ELR (cell line): Measurements from ENCODE around the gene KCNIP3.
"Not testable (repeated sequence)": the region's sequence is repeated elsewhere in the genome, so short reads cannot be mapped to it uniquely, and the experiment has no call there.

ENCODE experiments used
- DNase-seq: peaks from one replicate; pipeline ENCODE4 v3.0.0-alpha.2; 2015; ENCODE audit warnings: low read depth

KCNIP3 gene

DNA sequence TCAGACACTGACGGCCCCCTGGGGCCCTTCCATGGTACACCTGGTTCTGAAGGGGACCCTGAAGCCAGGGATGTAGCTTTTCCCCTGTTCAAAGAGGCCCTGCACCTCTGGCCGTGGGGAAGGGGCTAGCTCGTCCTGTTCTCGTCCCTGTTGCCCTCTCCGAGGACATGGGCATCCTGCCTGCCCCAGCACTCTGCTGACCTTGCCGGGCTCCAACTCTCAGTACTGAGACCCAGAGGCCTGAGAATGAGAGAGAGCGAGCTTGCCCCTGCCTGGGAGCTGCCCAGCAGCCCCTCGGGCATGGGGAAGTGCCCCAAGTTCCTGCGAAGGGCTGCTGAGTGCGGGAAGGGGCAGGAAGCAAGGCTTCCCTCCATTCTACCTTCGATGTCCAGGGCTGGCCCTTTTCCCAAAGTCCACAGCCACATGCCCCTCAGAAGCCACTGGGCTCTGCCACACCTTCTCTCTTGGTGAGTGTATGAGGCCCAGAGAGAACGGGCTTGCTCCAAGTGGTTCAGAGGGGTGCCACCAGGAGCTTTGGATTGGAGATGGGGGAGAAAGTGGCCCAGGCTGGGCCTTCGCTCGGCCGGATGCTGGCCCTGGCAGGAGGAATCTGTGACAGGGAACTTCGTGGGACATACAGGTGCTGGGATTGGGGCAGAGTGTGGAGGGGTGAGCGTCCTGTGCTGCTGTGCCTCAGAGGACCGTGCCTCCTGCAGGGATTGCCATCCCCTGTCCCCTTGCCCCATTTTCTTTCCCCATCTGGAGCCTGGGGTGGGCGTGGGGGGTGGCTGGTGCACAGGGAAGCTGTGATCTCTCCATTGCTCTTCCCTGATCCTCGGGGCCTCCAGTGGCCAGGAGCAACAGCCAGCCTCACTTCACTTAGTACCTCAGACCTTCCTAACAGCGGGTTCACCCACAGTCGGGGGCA is 50.8 kb downstream of the KCNIP3 start:
- no peak for DNase-seq

DNA sequence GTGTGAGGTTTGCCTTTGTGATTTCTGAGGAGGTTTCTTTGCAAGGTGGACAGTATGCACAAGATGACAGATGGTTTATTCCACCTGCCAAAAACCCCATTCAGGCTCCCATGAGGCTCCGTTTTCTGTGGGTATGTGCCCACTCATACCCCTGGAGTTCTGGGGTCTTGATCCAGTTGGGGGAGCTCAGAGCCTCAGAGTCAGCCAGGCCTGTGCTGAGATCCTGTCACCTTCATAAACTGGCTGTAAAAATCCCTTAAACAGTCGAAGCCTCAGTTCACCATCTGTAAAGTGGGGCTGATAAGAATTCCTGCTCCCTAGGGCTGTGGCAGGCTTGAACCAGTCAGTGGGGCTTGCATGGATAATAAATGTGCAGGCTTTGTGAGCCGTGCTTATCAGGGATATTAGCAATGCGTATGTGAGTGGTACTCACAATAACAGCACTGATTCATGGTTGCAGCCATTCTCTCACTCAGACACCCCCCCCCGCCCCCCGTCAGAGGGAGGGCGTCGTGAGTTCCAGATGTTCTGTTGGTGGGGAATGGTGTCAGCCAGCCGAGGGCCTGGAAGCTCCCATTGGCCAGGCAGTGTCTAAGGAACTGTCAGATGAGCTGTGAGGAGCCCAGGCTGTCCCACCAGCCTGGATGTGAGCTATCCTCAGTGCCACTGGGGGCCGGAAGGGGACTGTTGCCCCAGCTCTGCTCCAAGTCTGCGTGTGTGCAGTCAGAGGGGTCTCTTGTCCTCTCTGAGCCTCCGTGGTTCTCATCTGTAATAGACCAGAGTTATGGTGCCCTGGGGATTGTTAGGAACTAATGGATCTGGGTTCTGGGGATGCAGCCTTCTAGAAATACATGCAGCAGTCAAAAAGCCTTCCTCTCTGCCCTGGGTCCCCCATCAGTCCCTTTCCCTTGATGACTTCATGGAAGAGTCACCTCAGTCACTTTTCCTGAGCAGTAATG is 51.7 kb downstream of the KCNIP3 start:
- DNase-seq: peak; percentile 17

DNA sequence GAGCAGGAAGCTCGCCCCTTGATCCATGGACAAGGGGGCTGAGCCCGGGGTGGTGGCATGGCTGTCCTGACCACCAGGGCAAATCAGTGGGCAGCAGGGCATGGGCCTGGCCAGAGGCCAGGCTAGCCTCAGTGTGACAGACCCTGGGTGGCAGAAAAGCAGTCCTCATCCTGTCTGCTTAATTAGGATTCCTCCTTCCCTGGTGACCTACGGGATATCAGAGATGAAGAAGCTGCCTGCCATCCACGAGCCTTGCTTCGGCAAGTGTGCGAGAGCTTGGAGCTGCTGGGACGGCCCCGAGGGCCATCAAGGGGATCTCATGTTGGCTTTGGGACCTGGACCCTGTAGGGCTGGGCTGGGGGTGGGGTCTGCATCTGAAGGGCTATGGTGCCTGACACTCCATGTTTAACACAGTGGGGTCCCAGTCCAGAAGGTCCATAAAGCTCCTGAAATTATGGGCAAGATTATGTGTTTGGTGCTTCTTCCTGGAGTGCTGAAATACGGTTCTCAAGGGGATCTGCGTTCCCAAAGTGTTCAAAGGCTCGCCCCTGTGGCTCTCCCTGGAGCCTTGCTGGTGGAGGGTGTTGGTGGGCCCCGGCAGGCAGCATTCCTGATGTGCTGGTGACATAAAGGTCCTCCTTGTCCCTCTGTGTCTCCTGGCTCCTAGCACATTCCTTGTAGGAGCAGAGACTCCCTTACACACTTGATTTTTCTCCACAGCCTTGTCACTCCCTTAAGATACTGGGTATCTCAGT is 52.6 kb downstream of the KCNIP3 start:
- no peak for DNase-seq

DNA sequence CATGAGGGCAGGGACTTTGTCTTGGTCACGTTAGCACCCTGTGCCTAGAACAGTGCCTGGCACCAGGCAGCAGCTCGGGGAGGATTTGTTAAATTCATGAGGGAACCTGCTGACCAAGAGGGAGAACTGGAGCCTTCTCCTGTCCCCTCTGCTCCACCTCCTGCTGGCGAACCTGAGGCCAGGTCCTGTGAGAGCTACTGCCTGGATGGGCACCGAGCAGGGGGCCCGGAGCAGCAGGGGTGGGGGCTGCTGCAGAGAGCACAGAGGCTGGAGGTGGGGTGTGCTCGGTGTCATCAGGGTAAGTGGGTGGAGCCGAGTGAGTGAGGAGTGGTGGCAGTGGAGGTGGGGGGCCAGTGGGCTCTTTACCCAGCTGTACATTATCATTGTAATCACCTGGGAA is 53.2 kb downstream of the KCNIP3 start:
- DNase-seq: no peak

DNA sequence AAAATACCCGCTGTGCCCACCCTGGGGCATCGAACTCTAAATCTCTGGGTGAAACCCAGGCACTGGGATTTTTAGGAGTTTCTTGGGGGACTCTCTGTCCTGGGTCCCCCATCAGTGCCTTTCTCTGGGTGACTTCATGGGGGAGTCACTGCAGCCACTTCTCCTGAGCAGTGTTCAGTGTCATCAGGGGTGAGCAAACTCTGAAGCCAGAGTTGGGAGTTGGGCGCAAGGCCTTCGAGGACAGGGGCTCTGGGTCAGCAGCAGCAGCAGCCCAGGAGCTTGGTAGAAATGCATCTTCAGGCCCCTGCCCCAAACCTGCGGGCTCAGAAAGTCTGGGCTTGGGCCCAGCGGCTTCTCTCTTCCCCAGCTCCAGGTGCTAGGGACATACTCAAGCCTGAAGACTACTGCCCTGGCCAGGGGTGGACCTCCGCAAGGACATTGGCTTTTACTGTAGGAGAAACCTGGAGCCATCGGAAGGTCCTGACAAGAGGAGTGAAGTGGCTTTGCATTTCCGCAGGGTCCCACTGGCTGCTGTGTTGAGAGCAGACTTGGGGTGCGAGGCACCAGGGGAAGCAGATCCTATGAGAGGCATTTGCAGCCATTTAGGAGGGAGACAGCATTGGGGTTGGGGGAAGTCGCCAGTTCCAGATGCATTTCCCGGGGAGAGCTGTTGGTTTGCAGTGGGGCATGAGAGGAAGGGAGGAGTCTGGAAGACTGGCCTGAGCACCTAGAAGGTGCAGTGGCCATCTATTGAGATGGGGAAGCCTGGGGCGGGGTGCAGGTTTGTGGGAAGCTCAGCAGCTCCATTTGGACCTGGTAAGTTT is 53.8 kb downstream of the KCNIP3 start:
- no peak for DNase-seq

DNA sequence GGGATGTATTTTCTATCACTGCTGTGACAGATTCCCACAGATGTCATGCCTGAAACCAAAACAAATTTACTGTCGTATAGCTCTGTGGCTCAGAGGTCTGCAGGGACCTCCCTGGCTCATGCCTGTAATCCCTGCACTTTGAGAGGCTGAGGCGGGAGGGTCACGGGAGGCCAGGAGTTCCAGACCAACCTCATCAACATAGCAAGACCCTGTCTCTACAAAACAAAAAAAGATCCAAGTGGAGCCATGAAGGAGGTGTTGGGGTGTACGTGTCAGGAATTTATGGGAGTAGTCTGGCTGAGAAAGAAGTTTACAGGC is 54.4 kb downstream of the KCNIP3 start:
- no peak for DNase-seq

DNA sequence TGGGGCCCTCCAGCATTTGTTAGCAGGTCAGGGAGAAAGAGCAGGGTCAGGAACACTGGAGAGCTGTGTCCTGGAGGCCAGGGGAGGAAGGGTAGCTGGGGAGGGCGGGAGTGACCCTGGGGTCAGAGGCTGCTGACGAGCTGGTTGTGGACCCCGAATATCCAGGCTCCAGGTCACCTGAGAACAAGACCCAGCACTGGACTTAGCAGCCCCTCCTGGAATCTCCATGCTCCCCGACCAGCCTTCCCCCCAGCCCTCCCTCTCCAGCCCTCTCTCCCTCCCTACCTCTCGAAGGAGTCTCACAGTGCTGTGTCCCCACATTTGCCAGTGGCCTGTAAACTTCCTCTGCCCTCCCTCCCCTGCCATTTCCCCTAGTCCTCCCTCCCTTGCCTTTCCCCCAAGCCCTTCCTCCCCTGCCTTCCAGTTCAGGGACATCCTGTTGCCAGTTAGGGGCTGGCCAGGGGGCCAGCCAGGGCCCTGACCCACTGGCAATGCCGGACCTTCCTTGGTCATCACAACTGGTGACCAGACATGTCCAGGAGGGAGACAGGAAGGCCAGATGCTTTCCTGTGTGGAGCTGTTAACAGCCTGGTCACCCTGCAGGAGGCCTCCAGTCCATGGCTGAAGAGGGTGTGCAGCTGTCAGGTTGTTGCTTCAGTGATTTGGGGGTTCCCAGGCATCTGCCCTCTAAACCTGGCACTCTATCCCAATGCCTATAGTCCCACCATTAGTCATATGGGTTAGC is 55.3 kb downstream of the KCNIP3 start:
- no peak for DNase-seq

DNA sequence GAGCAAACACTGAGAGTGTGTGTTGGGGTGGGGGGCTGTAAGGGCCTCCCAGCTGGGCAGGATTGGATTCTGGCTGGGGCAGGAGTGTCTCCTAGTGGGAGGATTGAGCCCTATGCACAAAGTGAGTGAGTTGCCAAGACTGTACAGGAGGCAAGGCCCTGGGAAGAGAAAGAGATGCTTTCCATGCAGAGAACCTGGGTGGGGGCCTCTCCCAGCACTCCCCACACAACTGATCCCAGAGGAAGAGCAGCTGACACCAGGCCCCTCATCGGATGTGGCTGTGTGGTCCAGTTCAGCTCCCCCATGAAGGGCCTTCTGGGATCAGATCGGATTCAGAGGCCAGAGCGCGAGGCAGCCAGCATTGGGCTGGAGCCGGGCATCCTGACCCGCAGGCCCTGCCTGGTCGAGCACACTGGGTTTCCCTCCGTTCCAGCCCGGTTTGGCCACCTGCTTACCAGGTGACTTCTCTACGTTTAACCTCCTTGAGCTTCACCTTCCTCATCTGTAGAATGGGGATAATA is 56.0 kb downstream of the KCNIP3 start:
- DNase-seq: no peak

DNA sequence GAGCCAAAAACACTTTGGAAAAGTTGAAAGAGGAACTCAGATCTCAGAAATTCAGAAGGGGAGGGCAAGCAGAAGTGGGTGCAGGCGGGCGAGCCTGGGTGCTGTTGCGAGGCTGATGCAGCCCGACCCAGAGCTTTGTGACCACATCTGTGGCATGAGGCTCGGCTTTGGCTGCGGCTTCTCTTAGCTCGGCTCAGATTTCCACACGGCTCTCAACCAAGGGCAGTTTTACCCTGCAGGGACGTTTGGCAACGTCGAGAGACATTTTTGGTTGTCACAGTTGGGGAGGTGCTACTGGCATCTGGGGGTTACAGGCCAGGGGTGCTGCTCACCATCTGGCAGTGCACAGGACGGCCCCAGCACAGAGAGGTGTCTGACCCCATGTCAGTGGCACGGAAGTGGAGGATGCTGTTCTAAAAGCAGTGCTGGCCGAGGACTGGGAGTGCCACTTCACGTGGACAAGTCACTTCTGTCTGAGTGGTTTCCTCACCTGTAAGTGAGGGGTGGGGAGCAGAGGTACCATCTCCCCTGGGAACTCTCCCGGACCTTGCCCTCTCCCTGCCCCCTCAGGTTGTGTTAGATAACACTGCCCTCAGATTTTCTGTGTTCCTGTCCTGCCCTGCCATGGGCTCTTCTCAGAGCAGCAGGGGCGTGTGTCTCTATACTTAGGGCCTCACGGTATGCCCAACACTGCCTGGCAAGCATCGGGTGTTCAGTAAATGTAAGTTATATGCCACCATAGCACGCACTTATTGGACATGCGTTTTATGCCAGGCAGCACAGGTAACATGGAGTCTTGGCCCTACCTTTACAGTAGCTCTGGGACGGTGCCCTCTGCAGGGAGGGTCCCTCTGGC is 56.7 kb downstream of the KCNIP3 start:
- no peak for DNase-seq

DNA sequence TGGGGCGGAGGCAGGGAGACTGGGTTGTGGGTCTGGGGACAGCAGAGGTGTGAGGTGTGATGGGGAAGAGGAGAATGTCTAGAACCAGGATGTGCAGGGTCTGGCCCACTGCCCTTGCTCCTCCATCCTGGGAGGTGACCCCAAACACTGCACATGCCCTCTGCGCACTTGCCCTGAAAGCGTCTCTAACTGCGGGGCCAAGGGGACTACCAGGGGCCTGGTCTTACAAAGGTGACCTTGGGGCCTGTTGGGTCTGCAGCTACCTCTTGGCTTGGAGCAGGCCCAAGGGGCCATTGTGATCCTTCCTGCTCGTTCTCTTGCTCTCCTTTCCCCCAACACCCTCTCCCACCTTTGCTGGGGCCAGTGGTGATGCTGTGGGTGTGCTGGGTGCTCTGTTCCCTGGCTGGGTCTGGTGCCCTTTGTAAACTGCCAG is 57.3 kb downstream of the KCNIP3 start:
- no peak for DNase-seq

DNA sequence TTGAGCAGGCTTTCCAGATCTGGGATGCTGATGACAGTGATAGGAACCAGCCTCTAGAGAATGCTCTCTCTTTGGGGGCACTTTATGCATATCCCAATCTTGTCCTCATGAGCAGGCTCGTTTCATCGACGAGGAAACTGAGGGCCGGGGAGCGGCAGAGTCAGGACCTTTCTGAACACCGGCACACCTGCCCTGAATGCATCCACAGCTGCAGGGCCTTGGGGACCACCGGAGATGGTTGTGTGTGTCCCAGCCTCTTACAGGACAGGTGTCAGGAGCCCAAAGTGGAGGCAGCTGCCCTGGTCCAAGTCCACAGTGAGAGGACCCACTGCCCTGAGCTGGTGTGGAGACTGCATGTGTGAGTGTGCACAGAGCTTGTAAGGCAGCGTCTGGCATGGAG is 57.8 kb downstream of the KCNIP3 start:
- DNase-seq: no peak

DNA sequence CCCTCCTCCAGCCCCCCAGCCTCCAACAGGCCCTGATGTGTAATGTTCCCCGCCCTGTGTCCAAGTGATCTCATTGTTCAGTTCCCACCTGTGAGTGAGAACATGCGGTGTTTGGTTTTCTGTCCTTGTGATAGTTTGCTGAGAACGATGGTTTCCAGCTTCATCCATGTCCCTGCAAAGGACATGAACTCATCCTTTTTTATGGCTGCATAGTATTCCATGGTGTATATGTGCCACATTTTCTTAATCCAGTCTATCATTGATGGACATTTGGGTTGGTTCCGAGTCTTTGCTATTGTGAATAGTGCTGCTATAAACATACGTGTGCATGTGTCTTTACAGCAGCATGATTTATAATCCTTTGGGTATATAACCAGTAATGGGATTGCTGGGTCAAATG is 58.3 kb downstream of the KCNIP3 start:
- DNase-seq: not testable (repeated sequence)

DNA sequence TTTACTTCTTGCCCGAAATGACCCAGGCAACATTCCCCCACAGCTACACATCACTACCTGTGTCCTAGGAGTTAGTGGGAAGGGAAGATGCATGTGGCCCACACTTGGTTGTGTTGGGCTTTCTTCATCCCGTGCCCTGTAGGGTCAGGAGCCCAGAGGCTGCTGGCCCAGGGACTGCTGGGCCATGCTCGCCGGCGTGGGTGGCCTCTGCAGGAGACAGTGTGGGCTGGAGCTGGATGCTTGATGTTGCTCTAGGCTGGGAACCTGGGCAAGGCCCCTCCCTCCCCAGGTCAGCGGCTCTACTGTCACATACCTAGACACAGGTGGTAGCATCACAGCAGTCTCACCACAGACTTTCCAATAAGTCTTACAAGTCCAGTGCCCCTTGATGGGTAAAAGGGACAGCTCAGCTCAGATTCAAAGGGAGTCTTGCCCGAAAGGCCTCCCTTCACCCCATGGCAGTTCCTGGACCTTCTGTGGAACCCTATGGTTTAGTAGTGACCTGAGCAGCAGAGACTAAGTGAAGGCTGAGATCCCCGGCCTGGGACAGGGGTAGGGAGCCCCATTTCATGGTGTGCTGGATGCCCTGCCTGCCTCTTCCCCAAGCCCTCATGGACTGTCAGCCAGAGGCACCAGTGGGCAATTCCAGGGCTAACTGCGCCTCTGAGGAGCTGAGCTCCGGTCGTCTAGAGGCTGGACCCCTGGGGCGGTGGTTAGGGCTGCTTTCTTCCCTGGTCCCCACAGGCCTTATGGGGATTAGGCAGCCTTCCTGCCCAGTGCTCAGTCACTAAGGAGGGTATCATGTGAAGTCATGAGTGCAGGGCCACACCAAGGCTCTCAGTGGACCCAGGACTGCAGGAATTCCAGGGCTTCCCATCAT is 59.9 kb downstream of the KCNIP3 start:
- no peak for DNase-seq

DNA sequence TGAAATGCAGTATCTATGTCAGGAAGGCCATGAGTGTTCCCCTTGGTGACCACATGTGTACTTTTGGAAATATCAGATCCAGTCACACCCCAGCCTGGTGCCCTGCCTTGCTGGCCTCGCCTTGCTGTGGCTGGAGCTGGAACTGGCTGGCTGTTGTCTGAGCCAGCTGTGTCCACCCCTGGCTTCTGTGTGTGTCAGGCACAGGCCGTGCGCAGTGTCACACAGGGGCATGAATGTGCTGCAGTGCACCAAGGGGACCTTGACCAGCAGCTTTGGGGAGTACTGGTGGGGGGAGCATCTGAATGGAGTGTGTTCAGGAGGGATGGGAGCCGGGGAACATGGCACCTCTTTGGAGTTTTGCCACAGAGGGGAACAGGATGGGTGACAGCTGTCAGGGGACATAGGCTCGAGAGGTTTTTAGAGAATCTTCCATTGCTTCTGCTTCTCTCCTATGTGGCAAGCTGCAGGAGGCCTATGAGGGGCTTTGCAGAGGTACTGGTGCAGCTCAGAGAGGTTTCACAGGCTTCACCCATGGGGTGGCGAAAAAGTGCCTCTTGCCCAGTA is 60.7 kb downstream of the KCNIP3 start:
- no peak for DNase-seq

DNA sequence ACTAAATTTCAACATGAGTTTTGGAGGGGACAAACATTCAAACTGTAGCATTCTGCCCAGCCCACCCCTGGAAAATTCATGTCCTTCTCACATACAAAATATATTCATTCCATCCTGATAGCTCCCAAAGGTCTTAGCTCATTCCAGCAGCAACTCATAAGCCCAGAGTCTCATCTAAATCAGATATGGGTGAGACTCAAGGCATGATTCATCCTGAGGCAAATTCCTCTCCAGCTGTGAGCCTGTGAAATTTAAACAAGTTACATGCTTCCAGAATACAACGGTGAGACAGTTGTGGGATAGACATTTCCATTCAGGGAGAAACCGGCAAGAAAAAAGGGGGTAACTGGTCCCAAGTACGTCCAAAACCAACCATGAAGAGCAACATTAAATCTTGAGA is 61.9 kb downstream of the KCNIP3 start:
- DNase-seq: peak; percentile 80

DNA sequence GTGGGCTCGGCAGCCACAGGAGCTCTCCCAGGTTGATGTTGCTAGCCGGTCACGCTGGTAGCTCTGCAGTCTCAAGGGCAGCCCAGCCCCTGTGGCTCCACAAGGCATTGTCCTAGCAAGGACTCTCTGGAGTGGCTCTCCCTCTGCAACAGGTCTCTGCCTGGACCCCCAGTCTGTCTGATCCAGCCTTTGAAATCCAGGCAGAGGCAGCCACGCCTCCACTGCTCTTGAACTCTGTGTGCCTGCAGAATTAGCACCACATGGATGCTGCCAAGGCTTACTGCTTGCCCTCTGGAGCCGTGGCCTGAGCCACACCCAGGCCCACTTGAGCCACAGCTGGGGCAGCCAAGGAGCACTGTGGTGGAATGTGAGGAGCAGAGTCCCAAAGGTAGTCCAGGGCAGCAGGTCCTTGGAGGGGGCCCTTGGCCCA is 62.4 kb downstream of the KCNIP3 start:
- no peak for DNase-seq

DNA sequence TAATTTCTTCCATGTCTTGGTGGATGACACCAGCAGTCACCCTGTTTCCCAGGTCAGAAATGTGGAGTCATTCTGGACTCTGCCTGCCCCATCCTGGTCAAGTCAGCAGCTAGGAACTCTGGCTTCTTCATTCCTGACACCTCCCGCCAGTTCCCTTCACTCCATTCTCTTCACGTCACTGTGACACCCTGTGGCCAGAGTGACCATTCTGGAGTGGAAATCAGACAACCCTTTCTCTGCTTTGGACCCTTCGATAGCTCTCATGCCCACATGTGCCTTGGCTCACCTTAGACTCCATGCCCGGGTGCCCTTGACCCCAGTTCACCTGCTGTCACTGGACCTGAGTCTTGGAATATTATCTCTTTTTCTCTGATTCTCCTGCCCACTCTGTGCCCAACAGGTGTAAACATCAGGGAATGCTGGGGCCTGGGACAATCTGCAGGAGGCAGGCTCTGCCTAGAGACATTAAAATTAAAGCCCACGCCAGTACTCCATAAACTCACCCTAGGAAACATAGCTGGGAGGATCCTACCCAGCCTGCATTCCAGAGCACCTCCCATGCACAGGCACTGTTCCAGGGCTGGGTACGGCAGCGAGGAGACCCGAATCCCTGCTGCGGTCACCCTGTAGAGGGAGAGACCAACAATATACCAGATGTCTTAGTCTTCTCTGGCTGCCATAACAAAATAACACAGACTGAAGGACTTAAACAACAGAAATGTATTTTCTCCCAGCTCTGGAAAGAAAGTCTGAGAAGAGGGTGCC is 64.3 kb downstream of the KCNIP3 start:
- no peak for DNase-seq
